ENCODE measurements around the gene SHISA8. TPM values are rescaled to one million over a fixed set of nuclear protein-coding genes. Genes with fewer than 3 reads are reported as not detected.
"Not testable (repeated sequence)": the region's sequence is repeated elsewhere in the genome, so short reads cannot be mapped to it uniquely, and the experiment has no call there.

Gene SHISA8
- polyA plus RNA-seq, 3 donors, result not detected

GRCh38 chr22:41870786-41871185, 44.1 kb downstream of the SHISA8 start:
- no peak overlapping the region for H3K4me3 ChIP-seq (replicated peaks in 1 of 3; ENCODE audit: low read depth in 2 of 3, low read length in 3 of 3)
- H3K4me1 ChIP-seq (ENCODE audit: control insufficient read depth in 1 of 2, insufficient read depth in 2 of 2, low read length in 2 of 2), result no peaks in the 10 kb centered on the region
- H3K27me3 ChIP-seq (ENCODE audit: control insufficient read depth in 2 of 2, insufficient read depth in 2 of 2, low read length in 2 of 2), result no peaks in the 10 kb centered on the region
- TF ChIP-seq CTCF (IDR thresholded peaks at IDR 0.05), result no peak
- H2AFZ ChIP-seq (ENCODE audit: insufficient read depth, low read depth, low read length, poor library complexity, severe bottlenecking), result no peak overlapping the region
- intact Hi-C loops (cut with micrococcal nuclease), result no loop called here
- no peak overlapping the region for H3K27ac Mint-ChIP-seq
- H3K4me3 Mint-ChIP-seq, result no peak overlapping the region
- no peaks in the 10 kb centered on the region for H3K4me1 Mint-ChIP-seq
- no peaks in the 10 kb centered on the region for H3K9me3 ChIP-seq (replicated peaks in 1 of 2; ENCODE audit: control insufficient read depth in 1 of 2, insufficient read depth in 1 of 2, low read length in 2 of 2)
- H3K36me3 ChIP-seq (replicated peaks in 1 of 2; ENCODE audit: control insufficient read depth in 1 of 2, insufficient read depth in 2 of 2, low read length in 2 of 2), result peaks cover 72 to 99% of the 10 kb centered on the region in 2 donors
- no peak overlapping the region for H3K27ac ChIP-seq (ENCODE audit: low read depth in 1 of 2, low read length in 2 of 2)
- H3K4me2 ChIP-seq (replicated peaks; ENCODE audit: extremely low read depth, low read length, poor library complexity, severe bottlenecking), result no peak overlapping the region
- H3K9me3 Mint-ChIP-seq, result peaks cover 0 to 2% (median 0%) of the 10 kb centered on the region in 7 donors
- WGBS (ENCODE audit: insufficient coverage), result no CpG with 5 or more reads among the region's 4 CpGs
- no peak overlapping the region for H3K9ac ChIP-seq (ENCODE audit: insufficient read depth, low read length, poor library complexity, severe bottlenecking)
- H3K27me3 Mint-ChIP-seq (ENCODE audit: low read depth in 3 of 3), result peaks cover 0 to 1% (median 0%) of the 10 kb centered on the region in 3 donors
- peaks cover 8% of the 10 kb centered on the region for H3K79me2 ChIP-seq (ENCODE audit: insufficient read depth, low read length)
- DNase-seq, result no peak
- H3K36me3 Mint-ChIP-seq, result peaks cover 70 to 95% of the 10 kb centered on the region in 2 donors
- peaks cover 26% of the 10 kb centered on the region for H4K20me1 ChIP-seq (ENCODE audit: insufficient read depth, low read length)

- H3K27me3 ChIP-seq (ENCODE audit: control insufficient read depth in 2 of 2, insufficient read depth in 2 of 2, low read length in 2 of 2); H3K4me2 ChIP-seq (replicated peaks; ENCODE audit: extremely low read depth, low read length, poor library complexity, severe bottlenecking); H3K4me3 Mint-ChIP-seq; H3K27me3 Mint-ChIP-seq (ENCODE audit: low read depth in 3 of 3); DNase-seq; H3K4me1 ChIP-seq (ENCODE audit: control insufficient read depth in 1 of 2, insufficient read depth in 2 of 2, low read length in 2 of 2); H3K4me1 Mint-ChIP-seq; H3K4me3 ChIP-seq (replicated peaks in 1 of 3; ENCODE audit: low read depth in 2 of 3, low read length in 3 of 3); H2AFZ ChIP-seq (ENCODE audit: insufficient read depth, low read depth, low read length, poor library complexity, severe bottlenecking); H3K9me3 Mint-ChIP-seq; H3K9me3 ChIP-seq (replicated peaks in 1 of 2; ENCODE audit: control insufficient read depth in 1 of 2, insufficient read depth in 1 of 2, low read length in 2 of 2); H3K9ac ChIP-seq (ENCODE audit: insufficient read depth, low read length, poor library complexity, severe bottlenecking); intact Hi-C loops (cut with micrococcal nuclease); H3K27ac ChIP-seq (ENCODE audit: low read depth in 1 of 2, low read length in 2 of 2): not testable (repeated sequence)
- no CpG with 5 or more reads among the region's 1 CpG for WGBS (ENCODE audit: insufficient coverage)
- Histone ChIP-seq H3K79me2 (ENCODE audit: insufficient read depth, low read length) (peaks cover 15% of the 10 kb centered on the region), H4K20me1 (ENCODE audit: insufficient read depth, low read length) (peaks cover 33% of the 10 kb centered on the region), H3K36me3 (replicated peaks in 1 of 2; ENCODE audit: control insufficient read depth in 1 of 2, insufficient read depth in 2 of 2, low read length in 2 of 2) (peaks cover 65 to 97% of the 10 kb centered on the region in 2 donors)
- Mint-ChIP-seq H3K36me3 (peaks cover 63 to 94% of the 10 kb centered on the region in 2 donors), H3K27ac (peak overlapping the region in 1 of 7 donors; percentile 20)
Observed at GRCh38 chr22:41870081-41870480, 44.8 kb downstream of the SHISA8 start.

All from CD14-positive monocyte (primary cell).